GM21717 (cell line): ENCODE results near the gene ATF7.
A peak's percentile ranks its signal among the peaks of the same experiment; 100 is the strongest.

Source experiments
- ATAC-seq: cut with Tn5 transposase; IDR thresholded peaks from one replicate; pipeline ENCODE4 v1.9.1; 2021; ENCODE audit warnings: mild to moderate bottlenecking, moderate library complexity; ENCODE audit not compliant: unreplicated experiment

The ATF7 gene

GRCh38 chr12:53502983-53503728, 123.0 kb downstream of the ATF7 start:
- no peak for ATAC-seq

GRCh38 chr12:53502331-53502730, 123.9 kb downstream of the ATF7 start:
- ATAC-seq = no peak

GRCh38 chr12:53501615-53502181, 124.5 kb downstream of the ATF7 start:
- ATAC-seq = no peak

GRCh38 chr12:53500776-53501614, 125.2 kb downstream of the ATF7 start, which contains the start of gene TARBP2:
Gene TARBP2 (plus strand): TSS chr12:53501283. CDS start chr12:53501409, 126 bp downstream.
- ATAC-seq = peak; percentile 71

GRCh38 chr12:53500142-53500775, 125.9 kb downstream of the ATF7 start:
- ATAC-seq = peak; percentile 54

- ATAC-seq = no peak
Measured at GRCh38 chr12:53499266-53500141, 126.7 kb downstream of the ATF7 start, which contains the start of gene MAP3K12. Gene MAP3K12 (minus strand): TSS chr12:53499458. CDS start chr12:53487391, 12,067 bp downstream.

GRCh38 chr12:53498235-53498630, 127.9 kb downstream of the ATF7 start:
- ATAC-seq = no peak

GRCh38 chr12:53497461-53497860, 128.7 kb downstream of the ATF7 start:
- ATAC-seq = no peak

- no peak for ATAC-seq
Measured at GRCh38 chr12:53496752-53497032, 129.5 kb downstream of the ATF7 start.

- no peak for ATAC-seq
Measured at GRCh38 chr12:53495903-53496751, 130.1 kb downstream of the ATF7 start.

- ATAC-seq = no peak
Measured at GRCh38 chr12:53493610-53494391, 132.4 kb downstream of the ATF7 start.

GRCh38 chr12:53492830-53493609, 133.2 kb downstream of the ATF7 start:
- peak; percentile 80 for ATAC-seq

- ATAC-seq = no peak
Measured at GRCh38 chr12:53492188-53492587, 134.0 kb downstream of the ATF7 start.

GRCh38 chr12:53489242-53489864, 136.8 kb downstream of the ATF7 start:
- ATAC-seq = no peak

GRCh38 chr12:53486736-53487487, 139.3 kb downstream of the ATF7 start:
- no peak for ATAC-seq

- no peak for ATAC-seq
Measured at GRCh38 chr12:53485955-53486735, 140.0 kb downstream of the ATF7 start.
